H9 (cell line): ENCODE measurements around the gene POU6F2. TPM values are rescaled to one million over a fixed set of nuclear protein-coding genes. Genes with fewer than 3 reads are reported as not detected.

ENCODE experiments used
- DNase-seq: peaks from one replicate; pipeline ENCODE4 v3.0.0-alpha.2; 2017
- H2AFZ ChIP-seq: one replicate; pipeline ENCODE4 v1.6.1; 2013; ENCODE audit warnings: mild to moderate bottlenecking, low read length, control low read depth, moderate library complexity
- H2AK5ac ChIP-seq: 2 replicates; pipeline ENCODE4 v1.6.1; 2013; ENCODE audit warnings: low read length, control low read depth, mixed read lengths; ENCODE audit not compliant: insufficient read length
- H2BK120ac ChIP-seq: one replicate; pipeline ENCODE4 v1.6.1; 2013; ENCODE audit warnings: low read depth, mild to moderate bottlenecking, low read length, control low read depth, inconsistent platforms; ENCODE audit not compliant: poor library complexity, severe bottlenecking
- H2BK12ac ChIP-seq: 2 replicates; pipeline ENCODE4 v1.6.1; 2013; ENCODE audit warnings: low read length, control low read depth, mixed read lengths, low read depth; ENCODE audit not compliant: insufficient read length
- H2BK15ac ChIP-seq: 2 replicates; pipeline ENCODE4 v1.6.1; 2013; ENCODE audit warnings: low read depth, low read length, control low read depth
- H2BK20ac ChIP-seq: one replicate; pipeline ENCODE4 v1.6.1; 2013; ENCODE audit warnings: low read depth, mild to moderate bottlenecking, low read length, control low read depth, inconsistent platforms; ENCODE audit not compliant: poor library complexity, severe bottlenecking
- H2BK5ac ChIP-seq: 2 replicates; pipeline ENCODE4 v1.6.1; 2013; ENCODE audit warnings: low read length, control low read depth, mixed read lengths; ENCODE audit not compliant: insufficient read length
- H3K14ac ChIP-seq: 2 replicates; pipeline ENCODE4 v1.6.1; 2013; ENCODE audit warnings: low read length, control low read depth; ENCODE audit not compliant: insufficient read depth
- H3K18ac ChIP-seq: 2 replicates; pipeline ENCODE4 v1.6.1; 2013; ENCODE audit warnings: low read depth, mild to moderate bottlenecking, mixed read lengths, low read length, control low read depth; ENCODE audit not compliant: insufficient read length
- H3K23ac ChIP-seq: 2 replicates; pipeline ENCODE4 v1.6.1; 2013; ENCODE audit warnings: low read length, control low read depth, mixed read lengths, low read depth; ENCODE audit not compliant: insufficient read length
- H3K23me2 ChIP-seq: 2 replicates; pipeline ENCODE4 v1.6.1; 2013; ENCODE audit warnings: low read depth, mild to moderate bottlenecking, mixed read lengths, low read length, control low read depth; ENCODE audit not compliant: insufficient read length, poor library complexity, severe bottlenecking
- H3K27ac ChIP-seq: 2 replicates; pipeline ENCODE4 v1.5.1; 2013; ENCODE audit warnings: low read length, control low read depth, mixed read lengths, low read depth; ENCODE audit not compliant: insufficient read length
- H3K27me3 ChIP-seq: 2 replicates; pipeline ENCODE4 v1.6.1; 2013; ENCODE audit warnings: low read length, control low read depth, inconsistent platforms; ENCODE audit not compliant: insufficient read depth
- H3K4ac ChIP-seq: 2 replicates; pipeline ENCODE4 v1.6.1; 2013; ENCODE audit warnings: low read depth, mild to moderate bottlenecking, control low read depth, inconsistent platforms, low read length, moderate library complexity
- H3K4me1 ChIP-seq: 2 replicates; pipeline ENCODE4 v1.6.1; 2013; ENCODE audit warnings: low read length, control low read depth, inconsistent platforms; ENCODE audit not compliant: insufficient read depth
- H3K4me2 ChIP-seq: 2 replicates; pipeline ENCODE4 v1.6.1; 2013; ENCODE audit warnings: low read length, control low read depth, mixed read lengths; ENCODE audit not compliant: insufficient read length, insufficient read depth
- H3K56ac ChIP-seq: 2 replicates; pipeline ENCODE4 v1.6.1; 2013; ENCODE audit warnings: low read depth, mild to moderate bottlenecking, mixed read lengths, low read length, control low read depth; ENCODE audit not compliant: insufficient read length
- H3K79me1 ChIP-seq: 2 replicates; pipeline ENCODE4 v1.6.1; 2013; ENCODE audit warnings: low read depth, mild to moderate bottlenecking, moderate library complexity, low read length, control low read depth, inconsistent platforms; ENCODE audit not compliant: insufficient read depth, poor library complexity, severe bottlenecking
- H3K79me2 ChIP-seq: 2 replicates; pipeline ENCODE4 v1.6.1; 2013; ENCODE audit warnings: low read length, control low read depth, inconsistent platforms; ENCODE audit not compliant: insufficient read depth
- H3K9ac ChIP-seq: 2 replicates; pipeline ENCODE4 v1.6.1; 2013; ENCODE audit warnings: low read length, control low read depth, mixed read lengths; ENCODE audit not compliant: insufficient read length; ENCODE audit errors: extremely low read depth
- H3K9me3 ChIP-seq: one replicate; pipeline ENCODE4 v1.6.1; 2013; ENCODE audit warnings: low read depth, low read length, inconsistent platforms; ENCODE audit not compliant: control insufficient read depth
- H3T11ph ChIP-seq: one replicate; pipeline ENCODE4 v1.6.1; 2013; ENCODE audit warnings: mild to moderate bottlenecking, low read length, control low read depth, inconsistent platforms
- H4K20me1 ChIP-seq: one replicate; pipeline ENCODE4 v1.6.1; 2013; ENCODE audit not compliant: control insufficient read depth, insufficient read length, insufficient read depth
- H4K5ac ChIP-seq: 2 replicates; pipeline ENCODE4 v1.6.1; 2013; ENCODE audit warnings: low read depth, mild to moderate bottlenecking, mixed read lengths, low read length, control low read depth; ENCODE audit not compliant: insufficient read length
- H4K8ac ChIP-seq: replicated peaks from 2 replicates; pipeline ENCODE4 v1.6.1; 2013; ENCODE audit warnings: low read length, control low read depth, mixed read lengths, low read depth; ENCODE audit not compliant: insufficient read length
- H4K91ac ChIP-seq: 2 replicates; pipeline ENCODE4 v1.6.1; 2013; ENCODE audit warnings: low read depth, mild to moderate bottlenecking, moderate library complexity, mixed read lengths, low read length, control low read depth; ENCODE audit not compliant: insufficient read length
- H3K27ac Mint-ChIP-seq, 3 experiments: 2 replicates in 2 of 3; 3 replicates in 1 of 3; pipeline ENCODE4 v1.8.0; 2020 to 2021; ENCODE audit warnings: mixed read lengths in 3 of 3, mild to moderate bottlenecking in 1 of 3, moderate library complexity in 1 of 3
- H3K27me3 Mint-ChIP-seq: 2 replicates; pipeline ENCODE4 v1.8.0; 2021; ENCODE audit warnings: low read depth, mild to moderate bottlenecking, moderate library complexity, mixed read lengths
- H3K36me3 Mint-ChIP-seq, 3 experiments: 2 replicates in 2 of 3; 3 replicates in 1 of 3; pipeline ENCODE4 v1.8.0; 2020 to 2021; ENCODE audit warnings: low read depth in 3 of 3, mixed read lengths in 3 of 3; ENCODE audit not compliant: insufficient read depth in 1 of 3
- H3K4me1 Mint-ChIP-seq, 2 experiments: 2 replicates each; pipeline ENCODE4 v1.8.0; 2020; ENCODE audit warnings: mixed read lengths in 2 of 2
- H3K4me3 Mint-ChIP-seq, 2 experiments: 2 replicates in 1 of 2; 3 replicates in 1 of 2; pipeline ENCODE4 v1.8.0; 2020 to 2021; ENCODE audit warnings: mild to moderate bottlenecking in 2 of 2, mixed read lengths in 2 of 2, moderate library complexity in 1 of 2
- H3K9me3 Mint-ChIP-seq, 2 experiments: 2 replicates in 1 of 2; 3 replicates in 1 of 2; pipeline ENCODE4 v1.8.0; 2020; ENCODE audit warnings: mild to moderate bottlenecking in 2 of 2, mixed read lengths in 2 of 2, moderate library complexity in 1 of 2
- CTCF ChIP-seq: fragments of 200-600 bp; sonication (generic); conservative IDR thresholded peaks from 3 replicates; pipeline ENCODE4 v1.8.0; 2021; ENCODE audit warnings: antibody characterized with exemption, mild to moderate bottlenecking
- WGBS: extraction: QIAGEN DNeasy Blood & Tissue Kit; methylation state at CpG from one replicate; pipeline ENCODE4 v1.1.7; 2013; ENCODE audit warnings: missing lambda C conversion rate, low lambda C conversion rate, mixed read lengths; ENCODE audit not compliant: insufficient read length; ENCODE audit errors: extremely low coverage; 5-methylcytosine and 5-hydroxymethylcytosine counted together
- total RNA-seq: library from RNA; stranded (reverse); gene quantifications from 2 replicates; pipeline ENCODE4 v1.2.1, GENCODE V29; 2021

Gene POU6F2
- total RNA-seq, 1 experiment from 2014 or later: 1.9 TPM

DNA sequence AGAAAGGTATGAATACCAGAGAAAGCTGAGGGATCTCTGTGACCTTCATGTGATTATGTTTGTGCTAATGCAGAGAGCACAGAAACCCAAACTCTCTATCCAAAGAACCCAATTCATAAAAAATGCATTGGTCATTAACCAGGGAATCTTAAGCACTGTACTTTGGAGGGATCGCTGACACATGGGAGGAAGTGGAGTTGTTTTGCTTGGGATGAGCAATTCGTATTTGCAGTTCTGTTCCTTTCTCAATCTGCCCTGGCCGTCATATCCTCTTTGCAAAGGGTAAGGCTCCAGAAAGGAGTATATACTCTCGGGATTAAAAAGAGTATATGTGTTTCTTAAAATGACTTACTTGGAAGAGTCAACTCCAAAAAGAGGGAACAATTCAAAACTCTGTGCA is 221.3 kb downstream of the POU6F2 start:
- Mint-ChIP-seq H3K4me3 (no peak overlapping the region), H3K27me3 (no peaks in the 10 kb centered on the region), H3K4me1 (peaks cover 14 to 25% of the 10 kb centered on the region in 2 experiments), H3K9me3 (no peaks in the 10 kb centered on the region), H3K36me3 (no peaks in the 10 kb centered on the region; a peak in 1 of 7 replicates), H3K27ac (0 out of 7 replicates have a peak overlapping the region, but pooled peaks of 1 of the 3 experiments have one; percentile 69)
- DNase-seq: no peak
- Histone ChIP-seq H3K56ac (no peak overlapping the region), H2AFZ (no peak overlapping the region), H3K14ac (no peak overlapping the region), H4K8ac (no peak overlapping the region), H2AK5ac (no peak overlapping the region), H3K9ac (no peak overlapping the region), H3K18ac (no peak overlapping the region), H2BK5ac (no peak overlapping the region), H3K9me3 (no peaks in the 10 kb centered on the region), H3K4ac (no peak overlapping the region), H3K27ac (no peak overlapping the region), H3K4me2 (no peak overlapping the region), H2BK120ac (no peak overlapping the region), H4K20me1 (no peaks in the 10 kb centered on the region), H3K23me2 (no peaks in the 10 kb centered on the region), H3K23ac (no peak overlapping the region), H3K4me1 (no peaks in the 10 kb centered on the region; the same call in 1 of the 2 replicates), H2BK12ac (no peak overlapping the region), H4K91ac (no peak overlapping the region), H2BK20ac (no peak overlapping the region), H2BK15ac (no peak overlapping the region), H4K5ac (no peak overlapping the region), H3T11ph (no peak overlapping the region), H3K27me3 (no peaks in the 10 kb centered on the region), H3K79me2 (no peaks in the 10 kb centered on the region), H3K79me1 (no peaks in the 10 kb centered on the region)
- no CpG with 5 or more reads among the region's 4 CpGs for WGBS
- no peak for TF ChIP-seq CTCF
